GM12878 (cell line): Measurements from ENCODE around the gene ZDHHC1. TPM values are rescaled to one million over a fixed set of nuclear protein-coding genes. Genes with fewer than 3 reads are reported as not detected.

Experiments used
- ATAC-seq: fragments of 200-7000 bp; cut with Tn5 transposase; 3 replicates; pipeline ENCODE4 v1.9.1; 2020; ENCODE audit warnings: mild to moderate bottlenecking, moderate library complexity
- BruUV-seq: library from RNA; stranded (reverse); fragments of 400-500 nt; replicated peaks from 2 replicates; lab custom pipeline; 2021; lab: Mats Ljungman, UMichigan
- CTCF ChIA-PET: fragments of 300-600 bp; sonication (Branson Sonifier 250); formaldehyde crosslinking; extraction: SDS; loops from one replicate; lab custom pipeline; 2021; ENCODE audit warnings: inconsistent platforms; lab: Yijun Ruan, JAX
- POLR2A ChIA-PET: fragments of 350-600 bp; formaldehyde crosslinking; extraction: SDS; loops from one replicate; lab custom pipeline; 2021; ENCODE audit warnings: inconsistent platforms; lab: Charles Lee
- RAD21 ChIA-PET: fragments of 300-600 bp; sonication (Branson Sonifier 250); formaldehyde crosslinking; loops from one replicate; lab custom pipeline; 2023; ENCODE audit warnings: antibody characterized with exemption; ENCODE audit not compliant: unreplicated experiment; lab: Charles Lee
- SMC1A ChIA-PET: fragments of 300-600 bp; sonication (Branson Sonifier 250); formaldehyde crosslinking; loops from one replicate; lab custom pipeline; 2023; ENCODE audit not compliant: unreplicated experiment, uncharacterized antibody; lab: Charles Lee
- DNase-seq: peaks from one replicate; pipeline ENCODE4 v3.0.0-alpha.2; 2011; ENCODE audit warnings: low read depth, low spot score
- FAIRE-seq: peaks from 3 replicates; lab custom pipeline; 2011; peaks lifted over from hg19 to GRCh38; lab: Jason Lieb, UNC
- H2AFZ ChIP-seq: 2 replicates; pipeline ENCODE4 v1.6.0; 2011; ENCODE audit warnings: low read depth, low read length, control low read depth; ENCODE audit not compliant: control insufficient read depth
- H3K27ac ChIP-seq: 2 replicates; pipeline ENCODE4 v1.5.1; 2011; ENCODE audit warnings: control low read depth; ENCODE audit not compliant: control insufficient read depth, insufficient read depth
- H3K27me3 ChIP-seq, 2 experiments: replicated peaks in 1 of 2; 2 replicates each; pipeline versions ENCODE4 v1.6.0 to v1.6.1; 2011; ENCODE audit warnings: low read length in 1 of 2; ENCODE audit not compliant: control insufficient read depth in 2 of 2, insufficient read depth in 2 of 2
- H3K36me3 ChIP-seq, 2 experiments: 2 replicates each; pipeline ENCODE4 v1.5.1; 2011; ENCODE audit warnings: low read length in 1 of 2; ENCODE audit not compliant: control insufficient read depth in 2 of 2, insufficient read depth in 2 of 2
- H3K4me1 ChIP-seq: 2 replicates; pipeline ENCODE4 v1.6.1; 2011; ENCODE audit warnings: mild to moderate bottlenecking, low read length, moderate library complexity, mixed read lengths; ENCODE audit not compliant: control insufficient read depth, insufficient read depth
- H3K4me2 ChIP-seq: 2 replicates; pipeline ENCODE4 v1.6.0; 2011; ENCODE audit warnings: control low read depth; ENCODE audit not compliant: control insufficient read depth, insufficient read depth
- H3K4me3 ChIP-seq: fragments of 200-600 bp; sonication (generic); 2 replicates; pipeline ENCODE4 v1.5.1; 2016
- H3K79me2 ChIP-seq: 2 replicates; pipeline ENCODE4 v1.6.0; 2011; ENCODE audit warnings: low read length; ENCODE audit not compliant: control insufficient read depth, insufficient read depth
- H3K9ac ChIP-seq: 2 replicates; pipeline ENCODE4 v1.8.0; 2011; ENCODE audit warnings: low read length, control low read depth, mixed read lengths; ENCODE audit not compliant: control insufficient read depth, insufficient read depth
- H3K9me3 ChIP-seq: replicated peaks from 3 replicates; pipeline ENCODE4 v1.5.1; 2011; ENCODE audit warnings: mild to moderate bottlenecking, low read length; ENCODE audit not compliant: control insufficient read depth, insufficient read depth
- H4K20me1 ChIP-seq: 2 replicates; pipeline ENCODE4 v1.6.0; 2011; ENCODE audit not compliant: control insufficient read depth, insufficient read depth
- ASH2L ChIP-seq: fragments of 300-600, 200-600 bp; sonication (generic); IDR thresholded peaks from 2 replicates; pipeline ENCODE4 v1.6.1; 2017; ENCODE audit warnings: low read depth, mild to moderate bottlenecking, borderline replicate concordance
- CHD4 ChIP-seq: fragments of 200-600 bp; sonication (generic); IDR thresholded peaks from 2 replicates; pipeline ENCODE4 v1.6.1; 2016; ENCODE audit warnings: mild to moderate bottlenecking
- HCFC1 ChIP-seq: fragments of 150-350 bp; IDR thresholded peaks from 2 replicates; pipeline ENCODE4 v1.6.1; 2014; ENCODE audit warnings: low read length
- HDAC6 ChIP-seq: fragments of 200-600 bp; sonication (generic); IDR thresholded peaks from one replicate; pipeline ENCODE4 v1.8.0; 2017; ENCODE audit warnings: antibody characterized with exemption; ENCODE audit not compliant: unreplicated experiment
- JUND ChIP-seq: IDR thresholded peaks from 2 replicates; pipeline ENCODE4 v1.6.1; 2012; ENCODE audit warnings: low read depth, mild to moderate bottlenecking, low read length, improper control_type of control experiment, moderate library complexity
- MEF2A ChIP-seq: IDR thresholded peaks from 2 replicates; pipeline ENCODE4 v1.6.1; 2011; ENCODE audit warnings: low read depth, mild to moderate bottlenecking, low read length, moderate library complexity; ENCODE audit not compliant: insufficient read depth
- MYC ChIP-seq: IDR thresholded peaks from 2 replicates; pipeline ENCODE4 v1.6.1; 2011; ENCODE audit warnings: mild to moderate bottlenecking, low read length, moderate library complexity, inconsistent platforms; ENCODE audit not compliant: insufficient read depth, insufficient replicate concordance, insufficient read length, severe bottlenecking
- NR2F1 ChIP-seq: fragments of 450-650 bp; conservative IDR thresholded peaks from 2 replicates; pipeline ENCODE4 v1.6.1; 2017; ENCODE audit warnings: mild to moderate bottlenecking
- NRF1 ChIP-seq: conservative IDR thresholded peaks from 2 replicates; pipeline ENCODE4 v1.6.1; 2011; ENCODE audit warnings: mild to moderate bottlenecking, low read depth, low read length, improper control_type of control experiment
- RB1 ChIP-seq: fragments of 450-650 bp; formaldehyde crosslinking; IDR thresholded peaks from 2 replicates; pipeline ENCODE4 v1.6.1; 2017; ENCODE audit warnings: mild to moderate bottlenecking, borderline replicate concordance
- SMAD1 ChIP-seq: fragments of 450-650 bp; IDR thresholded peaks from 2 replicates; pipeline ENCODE4 v1.6.1; 2018; ENCODE audit warnings: mild to moderate bottlenecking, low read depth; ENCODE audit not compliant: partially characterized antibody
- ZSCAN29 ChIP-seq: fragments of 450-650 bp; IDR thresholded peaks from 2 replicates; pipeline ENCODE4 v1.6.1; 2017; ENCODE audit warnings: mild to moderate bottlenecking, moderate library complexity
- WGBS: methylation state at CpG from one replicate; pipeline ENCODE4 v1.1.6; 2016; ENCODE audit warnings: low lambda C conversion rate; ENCODE audit not compliant: insufficient replicate concordance, insufficient coverage; ENCODE audit errors: missing lambda C conversion rate; 5-methylcytosine and 5-hydroxymethylcytosine counted together
- in situ Hi-C: fragments of 300-500 bp; cut with MboI; formaldehyde crosslinking; loops from 9 replicates; pipeline ENCODE4 v1.14.3; 2018; ENCODE audit warnings: mixed read lengths
- intact Hi-C: fragments of 100-400 bp; cut with micrococcal nuclease; formaldehyde crosslinking; loops from one replicate; pipeline ENCODE4 v1.14.2; 2022; ENCODE audit not compliant: unreplicated experiment
- polyA plus RNA-seq, 11 experiments: library from polyadenylated mRNA; depleted of rRNA in 4 of 11; unstranded in 6 of 11; stranded (reverse) in 5 of 11; fragments of >200 nt; fragmentation: Nextera tagmentation in 4 of 11; fragmentation: Illumina TruSeq in 1 of 11; extraction: Ambion mirVana in 4 of 11; extraction: Trizol in 1 of 11; gene quantifications; 1 replicate in 1 of 11; 2 replicates in 10 of 11; pipeline versions ENCODE4 v1.2.1 to v1.2.3, GENCODE V29; 2011 to 2016; ENCODE audit warnings: inconsistent platforms in 2 of 11, missing spikeins in 2 of 11, low read depth in 1 of 11
- total RNA-seq, 4 experiments: library from RNA; depleted of rRNA in 3 of 4; stranded (reverse); fragments of >200 nt in 3 of 4; fragmentation: Illumina TruSeq in 1 of 4; extraction: Trizol in 1 of 4; gene quantifications; 2 replicates each; pipeline versions ENCODE4 v1.2.1 to v1.2.3, GENCODE V29; 2013 to 2021
- TF ChIP-seq, protein P1 (sequence below): IDR thresholded peaks from 2 replicates; pipeline ENCODE4 v1.6.1; 2012; ENCODE audit warnings: low read depth, low read length, improper control_type of control experiment
- TF ChIP-seq, protein P2 (sequence below): IDR thresholded peaks from 2 replicates; pipeline ENCODE4 v1.6.1; 2012; ENCODE audit warnings: low read depth, low read length, improper control_type of control experiment
- TF ChIP-seq, protein P3 (sequence below): fragments of 450-650 bp; IDR thresholded peaks from 2 replicates; pipeline ENCODE4 v1.6.1; 2017; ENCODE audit warnings: antibody characterized with exemption, mild to moderate bottlenecking, moderate library complexity
- TF ChIP-seq, protein P4 (sequence below): fragments of 450-650 bp; IDR thresholded peaks from 2 replicates; pipeline ENCODE4 v1.6.1; 2017; ENCODE audit warnings: mild to moderate bottlenecking, moderate library complexity

Gene ZDHHC1
- total and polyA plus RNA-seq, 10 of the 15 experiments (the other 5 are each of a cell fraction or from before 2014, with no cell fraction given): 0.07 to 1.2 (median 0.66) TPM; not detected in 2

DNA sequence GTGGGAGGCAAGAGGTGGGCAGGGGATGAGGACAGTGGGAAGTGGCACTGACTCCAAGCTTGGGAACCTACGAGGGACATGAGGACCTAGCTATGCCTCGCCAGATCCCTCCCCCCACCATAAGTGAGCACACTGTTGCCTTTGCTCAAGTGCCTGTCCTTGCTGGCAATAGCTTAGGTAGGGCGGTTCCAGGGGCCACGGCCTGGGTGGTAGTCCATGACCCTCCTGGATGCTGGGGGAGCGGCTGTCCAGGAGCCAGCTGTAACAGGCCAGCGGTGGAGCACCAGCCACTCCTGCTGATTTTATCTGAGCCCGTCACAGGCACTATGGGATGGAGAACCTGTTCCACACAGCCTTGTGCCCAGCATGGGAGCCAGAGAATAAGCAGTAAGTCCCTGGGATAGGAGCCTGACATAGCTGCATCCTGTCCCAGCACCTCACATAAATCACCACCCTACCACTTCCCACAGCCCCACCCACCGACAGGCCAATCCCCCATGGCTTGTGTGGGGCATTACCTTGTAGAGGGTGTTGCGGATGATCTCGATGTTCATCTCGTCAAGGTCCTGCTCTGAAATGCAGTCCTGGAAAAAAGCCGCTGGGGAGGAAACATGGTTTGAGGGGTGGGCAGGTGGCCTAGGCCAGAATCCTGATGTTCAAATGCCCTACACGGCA is 26.4 kb upstream of the ZDHHC1 start:
- BruUV-seq: no TSS peak
- ChIA-PET POLR2A (no interaction called here), RAD21 (no interaction called here), CTCF (interaction anchor here (1.6 to 7.7 kb wide), 2 partner anchors 10 to 16 kb away, joined by 4 to 84 read pairs; no protein-coding TSS in a partner anchor), SMC1A (no interaction called here)
- no peak overlapping the region for H3K9ac ChIP-seq
- no peaks in the 10 kb centered on the region for H3K9me3 ChIP-seq
- 0 out of 2 replicates have a peak, but pooled peaks cover 4% of the 10 kb centered on the region for H4K20me1 ChIP-seq
- no peak overlapping the region for H3K4me2 ChIP-seq
- ATAC-seq (no peak), FAIRE-seq (no peak), DNase-seq (no peak)
- no peak overlapping the region for H3K4me3 ChIP-seq
- H2AFZ ChIP-seq: no peak overlapping the region
- peaks cover 5% of the 10 kb centered on the region for H3K4me1 ChIP-seq
- intact Hi-C loops (no loop called here), in situ Hi-C loops (no loop called here)
- peaks cover 4 to 21% of the 10 kb centered on the region in 2 experiments for H3K36me3 ChIP-seq
- no peak overlapping the region for H3K27ac ChIP-seq
- WGBS: 97% methylated on average over 13 of the region's 13 CpGs
- H3K79me2 ChIP-seq: no peaks in the 10 kb centered on the region
- no peaks in the 10 kb centered on the region for H3K27me3 ChIP-seq
- TF ChIP-seq, protein P1, sequence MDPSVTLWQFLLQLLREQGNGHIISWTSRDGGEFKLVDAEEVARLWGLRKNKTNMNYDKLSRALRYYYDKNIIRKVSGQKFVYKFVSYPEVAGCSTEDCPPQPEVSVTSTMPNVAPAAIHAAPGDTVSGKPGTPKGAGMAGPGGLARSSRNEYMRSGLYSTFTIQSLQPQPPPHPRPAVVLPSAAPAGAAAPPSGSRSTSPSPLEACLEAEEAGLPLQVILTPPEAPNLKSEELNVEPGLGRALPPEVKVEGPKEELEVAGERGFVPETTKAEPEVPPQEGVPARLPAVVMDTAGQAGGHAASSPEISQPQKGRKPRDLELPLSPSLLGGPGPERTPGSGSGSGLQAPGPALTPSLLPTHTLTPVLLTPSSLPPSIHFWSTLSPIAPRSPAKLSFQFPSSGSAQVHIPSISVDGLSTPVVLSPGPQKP: no peak
- no peak for TF ChIP-seq MEF2A
- no peak for TF ChIP-seq ZSCAN29
- TF ChIP-seq NR2F1: no peak
- TF ChIP-seq HCFC1: no peak
- TF ChIP-seq, protein P2, sequence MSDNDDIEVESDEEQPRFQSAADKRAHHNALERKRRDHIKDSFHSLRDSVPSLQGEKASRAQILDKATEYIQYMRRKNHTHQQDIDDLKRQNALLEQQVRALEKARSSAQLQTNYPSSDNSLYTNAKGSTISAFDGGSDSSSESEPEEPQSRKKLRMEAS: no peak
- no peak for TF ChIP-seq HDAC6
- TF ChIP-seq, protein P3, sequence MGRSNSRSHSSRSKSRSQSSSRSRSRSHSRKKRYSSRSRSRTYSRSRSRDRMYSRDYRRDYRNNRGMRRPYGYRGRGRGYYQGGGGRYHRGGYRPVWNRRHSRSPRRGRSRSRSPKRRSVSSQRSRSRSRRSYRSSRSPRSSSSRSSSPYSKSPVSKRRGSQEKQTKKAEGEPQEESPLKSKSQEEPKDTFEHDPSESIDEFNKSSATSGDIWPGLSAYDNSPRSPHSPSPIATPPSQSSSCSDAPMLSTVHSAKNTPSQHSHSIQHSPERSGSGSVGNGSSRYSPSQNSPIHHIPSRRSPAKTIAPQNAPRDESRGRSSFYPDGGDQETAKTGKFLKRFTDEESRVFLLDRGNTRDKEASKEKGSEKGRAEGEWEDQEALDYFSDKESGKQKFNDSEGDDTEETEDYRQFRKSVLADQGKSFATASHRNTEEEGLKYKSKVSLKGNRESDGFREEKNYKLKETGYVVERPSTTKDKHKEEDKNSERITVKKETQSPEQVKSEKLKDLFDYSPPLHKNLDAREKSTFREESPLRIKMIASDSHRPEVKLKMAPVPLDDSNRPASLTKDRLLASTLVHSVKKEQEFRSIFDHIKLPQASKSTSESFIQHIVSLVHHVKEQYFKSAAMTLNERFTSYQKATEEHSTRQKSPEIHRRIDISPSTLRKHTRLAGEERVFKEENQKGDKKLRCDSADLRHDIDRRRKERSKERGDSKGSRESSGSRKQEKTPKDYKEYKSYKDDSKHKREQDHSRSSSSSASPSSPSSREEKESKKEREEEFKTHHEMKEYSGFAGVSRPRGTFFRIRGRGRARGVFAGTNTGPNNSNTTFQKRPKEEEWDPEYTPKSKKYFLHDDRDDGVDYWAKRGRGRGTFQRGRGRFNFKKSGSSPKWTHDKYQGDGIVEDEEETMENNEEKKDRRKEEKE: no peak
- no peak for TF ChIP-seq ASH2L
- TF ChIP-seq, protein P4, sequence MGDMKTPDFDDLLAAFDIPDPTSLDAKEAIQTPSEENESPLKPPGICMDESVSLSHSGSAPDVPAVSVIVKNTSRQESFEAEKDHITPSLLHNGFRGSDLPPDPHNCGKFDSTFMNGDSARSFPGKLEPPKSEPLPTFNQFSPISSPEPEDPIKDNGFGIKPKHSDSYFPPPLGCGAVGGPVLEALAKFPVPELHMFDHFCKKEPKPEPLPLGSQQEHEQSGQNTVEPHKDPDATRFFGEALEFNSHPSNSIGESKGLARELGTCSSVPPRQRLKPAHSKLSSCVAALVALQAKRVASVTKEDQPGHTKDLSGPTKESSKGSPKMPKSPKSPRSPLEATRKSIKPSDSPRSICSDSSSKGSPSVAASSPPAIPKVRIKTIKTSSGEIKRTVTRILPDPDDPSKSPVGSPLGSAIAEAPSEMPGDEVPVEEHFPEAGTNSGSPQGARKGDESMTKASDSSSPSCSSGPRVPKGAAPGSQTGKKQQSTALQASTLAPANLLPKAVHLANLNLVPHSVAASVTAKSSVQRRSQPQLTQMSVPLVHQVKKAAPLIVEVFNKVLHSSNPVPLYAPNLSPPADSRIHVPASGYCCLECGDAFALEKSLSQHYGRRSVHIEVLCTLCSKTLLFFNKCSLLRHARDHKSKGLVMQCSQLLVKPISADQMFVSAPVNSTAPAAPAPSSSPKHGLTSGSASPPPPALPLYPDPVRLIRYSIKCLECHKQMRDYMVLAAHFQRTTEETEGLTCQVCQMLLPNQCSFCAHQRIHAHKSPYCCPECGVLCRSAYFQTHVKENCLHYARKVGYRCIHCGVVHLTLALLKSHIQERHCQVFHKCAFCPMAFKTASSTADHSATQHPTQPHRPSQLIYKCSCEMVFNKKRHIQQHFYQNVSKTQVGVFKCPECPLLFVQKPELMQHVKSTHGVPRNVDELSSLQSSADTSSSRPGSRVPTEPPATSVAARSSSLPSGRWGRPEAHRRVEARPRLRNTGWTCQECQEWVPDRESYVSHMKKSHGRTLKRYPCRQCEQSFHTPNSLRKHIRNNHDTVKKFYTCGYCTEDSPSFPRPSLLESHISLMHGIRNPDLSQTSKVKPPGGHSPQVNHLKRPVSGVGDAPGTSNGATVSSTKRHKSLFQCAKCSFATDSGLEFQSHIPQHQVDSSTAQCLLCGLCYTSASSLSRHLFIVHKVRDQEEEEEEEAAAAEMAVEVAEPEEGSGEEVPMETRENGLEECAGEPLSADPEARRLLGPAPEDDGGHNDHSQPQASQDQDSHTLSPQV: no peak
- TF ChIP-seq CHD4: no peak
- no peak for TF ChIP-seq RB1
- TF ChIP-seq SMAD1: no peak
- no peak for TF ChIP-seq MYC
- no peak for TF ChIP-seq NRF1
- no peak for TF ChIP-seq JUND
